Stimulated activated CD8-positive, alpha-beta memory T cell treated with anti-CD3 and anti-CD28 coated beads, Interleukin-4, amount 100 ng/mL, for 48 hours (primary cell): ENCODE measurements around the gene VPS16.

Experiments used
- DNase-seq: peaks from one replicate; pipeline ENCODE4 v3.0.0-alpha.2; 2020

The VPS16 gene

GRCh38 chr20:2903686-2904085 lies 63.1 kb downstream of the VPS16 start:
- DNase-seq = no peak

- DNase-seq = no peak
These were observed 67.0 kb downstream of the VPS16 start for GRCh38 chr20:2907519-2907918.

- DNase-seq = no peak
These were observed 69.4 kb downstream of the VPS16 start for GRCh38 chr20:2909953-2910352.

- DNase-seq = no peak
These were observed 70.7 kb downstream of the VPS16 start for GRCh38 chr20:2911200-2911599.

GRCh38 chr20:2914160-2914559 lies 73.6 kb downstream of the VPS16 start:
- no peak for DNase-seq
